22Rv1 (cell line): ENCODE measurements around the gene EPHB1.

Source experiments
- ZFX ChIP-seq: fragments of 450-650 bp; IDR thresholded peaks from 2 replicates; pipeline ENCODE4 v1.6.1; 2017; ENCODE audit warnings: antibody characterized with exemption, borderline replicate concordance
- TF ChIP-seq, protein P1 (sequence below): fragments of 450-650 bp; IDR thresholded peaks from 2 replicates; pipeline ENCODE4 v1.5.1; 2017; ENCODE audit warnings: mild to moderate bottlenecking

DNA sequence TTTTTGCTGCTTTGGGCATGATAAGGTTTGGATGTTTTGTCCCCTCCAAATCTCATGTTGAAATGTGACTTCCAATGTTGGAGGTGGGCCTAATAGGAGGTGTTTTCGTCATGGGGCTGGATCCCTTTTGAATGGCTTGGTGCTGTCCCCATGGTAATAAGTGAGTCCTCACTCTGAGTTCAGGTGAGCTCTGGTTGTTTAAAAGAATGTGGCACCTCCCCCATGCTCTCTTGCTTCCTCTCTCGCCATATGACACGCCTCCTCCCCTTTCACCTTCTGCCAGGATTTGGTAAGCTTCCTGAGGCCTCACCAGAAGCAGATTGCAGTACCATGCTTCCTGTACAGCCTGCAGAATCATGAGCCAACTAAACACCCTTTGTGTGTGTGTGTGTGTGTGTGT lies 255.5 kb downstream of the EPHB1 start:
- TF ChIP-seq, protein P1, sequence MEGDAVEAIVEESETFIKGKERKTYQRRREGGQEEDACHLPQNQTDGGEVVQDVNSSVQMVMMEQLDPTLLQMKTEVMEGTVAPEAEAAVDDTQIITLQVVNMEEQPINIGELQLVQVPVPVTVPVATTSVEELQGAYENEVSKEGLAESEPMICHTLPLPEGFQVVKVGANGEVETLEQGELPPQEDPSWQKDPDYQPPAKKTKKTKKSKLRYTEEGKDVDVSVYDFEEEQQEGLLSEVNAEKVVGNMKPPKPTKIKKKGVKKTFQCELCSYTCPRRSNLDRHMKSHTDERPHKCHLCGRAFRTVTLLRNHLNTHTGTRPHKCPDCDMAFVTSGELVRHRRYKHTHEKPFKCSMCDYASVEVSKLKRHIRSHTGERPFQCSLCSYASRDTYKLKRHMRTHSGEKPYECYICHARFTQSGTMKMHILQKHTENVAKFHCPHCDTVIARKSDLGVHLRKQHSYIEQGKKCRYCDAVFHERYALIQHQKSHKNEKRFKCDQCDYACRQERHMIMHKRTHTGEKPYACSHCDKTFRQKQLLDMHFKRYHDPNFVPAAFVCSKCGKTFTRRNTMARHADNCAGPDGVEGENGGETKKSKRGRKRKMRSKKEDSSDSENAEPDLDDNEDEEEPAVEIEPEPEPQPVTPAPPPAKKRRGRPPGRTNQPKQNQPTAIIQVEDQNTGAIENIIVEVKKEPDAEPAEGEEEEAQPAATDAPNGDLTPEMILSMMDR, result no peak
- TF ChIP-seq ZFX, result no peak
